HepG2 (cell line): ENCODE data around the gene INTS7.

Source experiments
- CTCF ChIP-seq: sonication (generic); formaldehyde crosslinking; IDR thresholded peaks from 2 replicates; pipeline ENCODE4 v1.5.0; 2020; ENCODE audit warnings: mild to moderate bottlenecking, missing genetic modification reagents, moderate library complexity
- ELF1 ChIP-seq: sonication (generic); formaldehyde crosslinking; IDR thresholded peaks from 2 replicates; pipeline ENCODE4 v1.4.0; 2020; ENCODE audit warnings: missing genetic modification reagents
- KAT2B ChIP-seq: fragments of 150-350 bp; IDR thresholded peaks from 2 replicates; pipeline ENCODE4 v1.6.1; 2014; ENCODE audit warnings: low read depth, low read length, borderline replicate concordance
- NR2F6 ChIP-seq, 2 experiments: IDR thresholded peaks; 2 replicates each; pipeline ENCODE4 v1.6.1; 2016; ENCODE audit warnings: antibody characterized with exemption in 1 of 2, mild to moderate bottlenecking in 1 of 2
- POLR2AphosphoS2 ChIP-seq: IDR thresholded peaks from 2 replicates; pipeline ENCODE4 v1.6.1; 2011; ENCODE audit warnings: low read depth, low read length, improper control_type of control experiment
- ZNF230 ChIP-seq: sonication (generic); formaldehyde crosslinking; IDR thresholded peaks from 2 replicates; pipeline ENCODE4 v1.4.0; 2020; ENCODE audit warnings: mild to moderate bottlenecking, missing genetic modification reagents
- ZNF263 ChIP-seq: sonication (generic); formaldehyde crosslinking; IDR thresholded peaks from 2 replicates; pipeline ENCODE4 v1.4.0; 2020; ENCODE audit warnings: missing genetic modification reagents
- ZNF282 ChIP-seq: fragments of 450-650 bp; IDR thresholded peaks from 2 replicates; pipeline ENCODE4 v1.6.1; 2018; ENCODE audit not compliant: partially characterized antibody
- TF ChIP-seq, protein P1 (sequence below): IDR thresholded peaks from 2 replicates; pipeline ENCODE4 v1.6.1; 2016; ENCODE audit warnings: low read depth

DNA sequence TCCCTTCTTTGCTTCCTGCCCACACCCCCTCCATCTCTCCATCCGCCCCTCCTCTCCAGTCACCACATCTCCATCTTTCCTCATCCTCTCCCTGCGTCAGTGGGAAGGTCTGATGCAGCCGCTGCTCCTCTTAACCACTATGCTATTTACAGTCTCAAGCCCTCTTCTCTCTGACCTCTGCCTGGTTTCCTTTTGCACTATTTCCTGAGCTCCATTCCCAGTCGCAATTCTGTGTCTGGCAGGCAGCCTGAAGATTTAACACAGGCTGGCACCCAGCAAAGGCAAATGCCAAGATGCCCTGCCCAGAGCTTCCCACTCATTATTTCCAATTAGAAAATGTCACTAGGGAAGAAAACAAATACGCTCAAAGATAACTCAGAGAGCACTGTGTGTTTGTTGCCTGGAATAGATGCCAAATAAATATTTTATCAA is 115.2 kb downstream of the INTS7 start:
- TF ChIP-seq ZNF282: no peak
- TF ChIP-seq NR2F6 (IDR thresholded peaks at IDR 0.05): no peak
- TF ChIP-seq NR2F6 (CRISPR knock-in tag; IDR thresholded peaks at IDR 0.05): no peak
- no peak; the same call in 1 of the 2 replicates for TF ChIP-seq CTCF (CRISPR knock-in tag)
- no peak for TF ChIP-seq KAT2B
- TF ChIP-seq, protein P1, sequence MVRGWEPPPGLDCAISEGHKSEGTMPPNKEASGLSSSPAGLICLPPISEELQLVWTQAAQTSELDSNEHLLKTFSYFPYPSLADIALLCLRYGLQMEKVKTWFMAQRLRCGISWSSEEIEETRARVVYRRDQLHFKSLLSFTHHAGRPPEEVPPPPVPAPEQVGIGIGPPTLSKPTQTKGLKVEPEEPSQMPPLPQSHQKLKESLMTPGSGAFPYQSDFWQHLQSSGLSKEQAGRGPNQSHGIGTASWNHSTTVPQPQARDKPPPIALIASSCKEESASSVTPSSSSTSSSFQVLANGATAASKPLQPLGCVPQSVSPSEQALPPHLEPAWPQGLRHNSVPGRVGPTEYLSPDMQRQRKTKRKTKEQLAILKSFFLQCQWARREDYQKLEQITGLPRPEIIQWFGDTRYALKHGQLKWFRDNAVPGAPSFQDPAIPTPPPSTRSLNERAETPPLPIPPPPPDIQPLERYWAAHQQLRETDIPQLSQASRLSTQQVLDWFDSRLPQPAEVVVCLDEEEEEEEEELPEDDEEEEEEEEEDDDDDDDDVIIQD: no peak
- TF ChIP-seq POLR2AphosphoS2: no peak
- TF ChIP-seq ZNF263 (CRISPR knock-in tag): no peak
- no peak for TF ChIP-seq ELF1 (CRISPR knock-in tag)
- TF ChIP-seq ZNF230 (CRISPR knock-in tag): no peak
